HEK293 (cell line): ENCODE measurements around the gene WNT1.

Experiments
- KLF10 ChIP-seq: fragments of 450-650 bp; IDR thresholded peaks from 2 replicates; pipeline ENCODE4 v1.5.1; 2018; ENCODE audit warnings: missing biosample characterization, mild to moderate bottlenecking, missing genetic modification characterization
- KLF16 ChIP-seq: fragments of 450-650 bp; formaldehyde crosslinking; IDR thresholded peaks from 2 replicates; pipeline ENCODE4 v1.5.1; 2017; ENCODE audit warnings: missing biosample characterization, missing genetic modification characterization
- MEIS1 ChIP-seq: sonication (generic); formaldehyde crosslinking; IDR thresholded peaks from 2 replicates; pipeline ENCODE4 v1.8.1; 2022; ENCODE audit warnings: missing genetic modification reagents, mild to moderate bottlenecking, borderline replicate concordance
- SCRT2 ChIP-seq: fragments of 450-650 bp; formaldehyde crosslinking; IDR thresholded peaks from 2 replicates; pipeline ENCODE4 v1.5.1; 2016; ENCODE audit warnings: missing biosample characterization, missing genetic modification characterization
- SETDB1 ChIP-seq: IDR thresholded peaks from one replicate; pipeline ENCODE4 v1.6.1; 2017; ENCODE audit warnings: mild to moderate bottlenecking, low read length, moderate library complexity, mixed read lengths; ENCODE audit not compliant: insufficient read length
- SP7 ChIP-seq: fragments of 450-650 bp; formaldehyde crosslinking; IDR thresholded peaks from 2 replicates; pipeline ENCODE4 v1.5.1; 2016; ENCODE audit warnings: missing biosample characterization, missing genetic modification characterization
- ZIC2 ChIP-seq: fragments of 450-650 bp; formaldehyde crosslinking; IDR thresholded peaks from 2 replicates; pipeline ENCODE4 v1.5.1; 2016; ENCODE audit warnings: missing biosample characterization, missing genetic modification characterization
- ZNF155 ChIP-seq: fragments of 450-650 bp; formaldehyde crosslinking; IDR thresholded peaks from 2 replicates; pipeline ENCODE4 v1.5.1; 2016; ENCODE audit warnings: missing biosample characterization, missing genetic modification characterization
- ZNF157 ChIP-seq: fragments of 450-650 bp; formaldehyde crosslinking; IDR thresholded peaks from 2 replicates; pipeline ENCODE4 v1.5.1; 2016; ENCODE audit warnings: missing biosample characterization, missing genetic modification characterization
- ZNF16 ChIP-seq: fragments of 450-650 bp; formaldehyde crosslinking; IDR thresholded peaks from 2 replicates; pipeline ENCODE4 v1.5.1; 2016; ENCODE audit warnings: low read depth, missing biosample characterization, missing genetic modification characterization
- ZNF174 ChIP-seq: fragments of 450-650 bp; formaldehyde crosslinking; IDR thresholded peaks from 2 replicates; pipeline ENCODE4 v1.5.0; 2017; ENCODE audit warnings: missing biosample characterization, mild to moderate bottlenecking, missing genetic modification characterization
- ZNF221 ChIP-seq: fragments of 450-650 bp; formaldehyde crosslinking; IDR thresholded peaks from 2 replicates; pipeline ENCODE4 v1.5.1; 2017; ENCODE audit warnings: missing biosample characterization, missing genetic modification characterization, borderline replicate concordance
- ZNF24 ChIP-seq: fragments of 450-650 bp; formaldehyde crosslinking; IDR thresholded peaks from 2 replicates; pipeline ENCODE4 v1.5.1; 2016; ENCODE audit warnings: missing biosample characterization, missing genetic modification characterization
- ZNF366 ChIP-seq: fragments of 450-650 bp; formaldehyde crosslinking; conservative IDR thresholded peaks from 2 replicates; pipeline ENCODE4 v1.5.1; 2016; ENCODE audit warnings: missing biosample characterization, missing genetic modification characterization
- ZNF423 ChIP-seq: fragments of 450-650 bp; formaldehyde crosslinking; IDR thresholded peaks from 2 replicates; pipeline ENCODE4 v1.5.1; 2016; ENCODE audit warnings: missing biosample characterization, missing genetic modification characterization
- ZNF558 ChIP-seq: fragments of 450-650 bp; formaldehyde crosslinking; IDR thresholded peaks from 2 replicates; pipeline ENCODE4 v1.5.1; 2016; ENCODE audit warnings: missing biosample characterization, missing genetic modification characterization
- ZNF560 ChIP-seq: fragments of 450-650 bp; formaldehyde crosslinking; IDR thresholded peaks from 2 replicates; pipeline ENCODE4 v1.5.1; 2017; ENCODE audit warnings: missing biosample characterization, missing genetic modification characterization, borderline replicate concordance
- ZNF585B ChIP-seq: fragments of 450-650 bp; formaldehyde crosslinking; IDR thresholded peaks from 2 replicates; pipeline ENCODE4 v1.5.1; 2016; ENCODE audit warnings: missing biosample characterization, missing genetic modification characterization
- ZNF701 ChIP-seq: fragments of 450-650 bp; formaldehyde crosslinking; IDR thresholded peaks from 2 replicates; pipeline ENCODE4 v1.5.1; 2016; ENCODE audit warnings: missing biosample characterization, missing genetic modification characterization
- ZNF791 ChIP-seq: fragments of 450-650 bp; formaldehyde crosslinking; IDR thresholded peaks from 2 replicates; pipeline ENCODE4 v1.5.1; 2016; ENCODE audit warnings: missing biosample characterization, missing genetic modification characterization
- TF ChIP-seq, protein P1 (sequence below): fragments of 450-650 bp; formaldehyde crosslinking; IDR thresholded peaks from 2 replicates; pipeline ENCODE4 v1.5.1; 2017; ENCODE audit warnings: missing biosample characterization, mild to moderate bottlenecking, missing genetic modification characterization, moderate library complexity
- TF ChIP-seq, protein P2 (sequence below): fragments of 450-650 bp; formaldehyde crosslinking; IDR thresholded peaks from 2 replicates; pipeline ENCODE4 v1.5.1; 2016; ENCODE audit warnings: missing biosample characterization, missing genetic modification characterization
- TF ChIP-seq, protein P3 (sequence below): fragments of 450-650 bp; formaldehyde crosslinking; conservative IDR thresholded peaks from 2 replicates; pipeline ENCODE4 v1.5.1; 2016; ENCODE audit warnings: low read depth, missing biosample characterization, missing genetic modification characterization
- TF ChIP-seq, protein P4 (sequence below): fragments of 450-650 bp; formaldehyde crosslinking; IDR thresholded peaks from 2 replicates; pipeline ENCODE4 v1.5.1; 2016; ENCODE audit warnings: missing biosample characterization, missing genetic modification characterization
- TF ChIP-seq, protein P5 (sequence below): fragments of 450-650 bp; formaldehyde crosslinking; IDR thresholded peaks from 2 replicates; pipeline ENCODE4 v1.5.1; 2016; ENCODE audit warnings: missing biosample characterization, missing genetic modification characterization
- TF ChIP-seq, protein P6 (sequence below): fragments of 450-650 bp; formaldehyde crosslinking; IDR thresholded peaks from 2 replicates; pipeline ENCODE4 v1.5.1; 2016; ENCODE audit warnings: missing biosample characterization, missing genetic modification characterization
- TF ChIP-seq, protein P7 (sequence below): fragments of 450-650 bp; formaldehyde crosslinking; IDR thresholded peaks from 2 replicates; pipeline ENCODE4 v1.5.1; 2016; ENCODE audit warnings: missing biosample characterization, missing genetic modification characterization
- TF ChIP-seq, protein P8 (sequence below): sonication (generic); formaldehyde crosslinking; IDR thresholded peaks from 2 replicates; pipeline ENCODE4 v1.8.1; 2022; ENCODE audit warnings: mild to moderate bottlenecking, moderate library complexity, missing genetic modification reagents

Gene WNT1

DNA sequence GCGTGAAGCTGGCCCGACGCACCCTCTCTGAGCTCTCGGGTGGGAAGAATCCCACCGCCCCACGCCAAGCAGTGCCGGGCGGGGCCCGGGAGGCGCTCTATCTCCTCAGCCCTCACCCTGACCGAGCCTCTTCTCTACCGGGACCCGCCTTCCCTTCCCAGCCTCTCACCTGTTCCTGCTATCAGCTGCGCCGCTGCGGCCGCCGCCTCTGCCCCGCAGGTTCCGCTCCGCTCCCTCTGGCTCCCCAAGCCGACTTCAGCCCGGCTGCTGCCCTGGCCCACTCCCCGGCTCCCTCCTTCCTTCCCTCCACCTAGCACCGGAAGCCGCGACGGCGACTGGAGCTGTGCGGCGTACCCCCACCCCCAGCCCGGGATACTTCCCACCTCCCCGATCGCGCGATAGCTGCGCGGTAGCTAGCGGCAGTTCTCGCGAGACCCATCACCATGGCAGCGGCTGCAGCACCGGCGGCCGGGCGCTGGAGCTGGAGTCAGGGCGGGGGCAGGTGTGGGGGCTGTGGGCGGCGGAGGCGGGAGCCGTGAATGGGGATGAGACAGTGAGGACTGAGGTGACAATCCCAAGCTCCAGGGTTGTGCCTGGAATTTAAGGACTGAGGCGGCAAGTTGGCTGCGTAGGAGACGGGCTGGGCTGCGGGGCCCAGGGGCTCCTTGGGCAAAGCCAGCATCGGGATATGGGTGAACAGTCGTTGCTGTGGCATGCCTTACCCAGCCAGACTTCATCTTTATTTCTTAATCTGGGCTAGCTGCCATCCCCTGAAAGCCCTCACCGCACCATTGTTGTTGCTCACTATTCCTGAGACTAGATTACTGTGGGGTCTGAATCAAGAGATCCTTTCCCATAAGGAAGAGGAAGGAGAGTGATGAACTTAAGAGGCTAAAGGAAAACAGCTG lies 20.7 kb upstream of the WNT1 start, which contains the start of gene ARF3 (continued):
- TF ChIP-seq, protein P1, sequence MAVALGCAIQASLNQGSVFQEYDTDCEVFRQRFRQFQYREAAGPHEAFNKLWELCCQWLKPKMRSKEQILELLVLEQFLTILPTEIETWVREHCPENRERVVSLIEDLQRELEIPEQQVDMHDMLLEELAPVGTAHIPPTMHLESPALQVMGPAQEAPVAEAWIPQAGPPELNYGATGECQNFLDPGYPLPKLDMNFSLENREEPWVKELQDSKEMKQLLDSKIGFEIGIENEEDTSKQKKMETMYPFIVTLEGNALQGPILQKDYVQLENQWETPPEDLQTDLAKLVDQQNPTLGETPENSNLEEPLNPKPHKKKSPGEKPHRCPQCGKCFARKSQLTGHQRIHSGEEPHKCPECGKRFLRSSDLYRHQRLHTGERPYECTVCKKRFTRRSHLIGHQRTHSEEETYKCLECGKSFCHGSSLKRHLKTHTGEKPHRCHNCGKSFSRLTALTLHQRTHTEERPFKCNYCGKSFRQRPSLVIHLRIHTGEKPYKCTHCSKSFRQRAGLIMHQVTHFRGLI (tag by site-specific recombination) = no peak
- TF ChIP-seq, protein P2, sequence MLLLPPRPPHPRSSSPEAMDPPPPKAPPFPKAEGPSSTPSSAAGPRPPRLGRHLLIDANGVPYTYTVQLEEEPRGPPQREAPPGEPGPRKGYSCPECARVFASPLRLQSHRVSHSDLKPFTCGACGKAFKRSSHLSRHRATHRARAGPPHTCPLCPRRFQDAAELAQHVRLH (tag by site-specific recombination) = peak; percentile 79
- TF ChIP-seq ZNF423 (tag by site-specific recombination) = no peak
- peak; percentile 98 for TF ChIP-seq ZNF366 (tag by site-specific recombination)
- TF ChIP-seq ZNF157 (tag by site-specific recombination) = no peak
- no peak for TF ChIP-seq ZNF155 (tag by site-specific recombination)
- TF ChIP-seq ZNF221 (tag by site-specific recombination) = no peak
- no peak for TF ChIP-seq MEIS1 (CRISPR knock-in tag)
- TF ChIP-seq, protein P3, sequence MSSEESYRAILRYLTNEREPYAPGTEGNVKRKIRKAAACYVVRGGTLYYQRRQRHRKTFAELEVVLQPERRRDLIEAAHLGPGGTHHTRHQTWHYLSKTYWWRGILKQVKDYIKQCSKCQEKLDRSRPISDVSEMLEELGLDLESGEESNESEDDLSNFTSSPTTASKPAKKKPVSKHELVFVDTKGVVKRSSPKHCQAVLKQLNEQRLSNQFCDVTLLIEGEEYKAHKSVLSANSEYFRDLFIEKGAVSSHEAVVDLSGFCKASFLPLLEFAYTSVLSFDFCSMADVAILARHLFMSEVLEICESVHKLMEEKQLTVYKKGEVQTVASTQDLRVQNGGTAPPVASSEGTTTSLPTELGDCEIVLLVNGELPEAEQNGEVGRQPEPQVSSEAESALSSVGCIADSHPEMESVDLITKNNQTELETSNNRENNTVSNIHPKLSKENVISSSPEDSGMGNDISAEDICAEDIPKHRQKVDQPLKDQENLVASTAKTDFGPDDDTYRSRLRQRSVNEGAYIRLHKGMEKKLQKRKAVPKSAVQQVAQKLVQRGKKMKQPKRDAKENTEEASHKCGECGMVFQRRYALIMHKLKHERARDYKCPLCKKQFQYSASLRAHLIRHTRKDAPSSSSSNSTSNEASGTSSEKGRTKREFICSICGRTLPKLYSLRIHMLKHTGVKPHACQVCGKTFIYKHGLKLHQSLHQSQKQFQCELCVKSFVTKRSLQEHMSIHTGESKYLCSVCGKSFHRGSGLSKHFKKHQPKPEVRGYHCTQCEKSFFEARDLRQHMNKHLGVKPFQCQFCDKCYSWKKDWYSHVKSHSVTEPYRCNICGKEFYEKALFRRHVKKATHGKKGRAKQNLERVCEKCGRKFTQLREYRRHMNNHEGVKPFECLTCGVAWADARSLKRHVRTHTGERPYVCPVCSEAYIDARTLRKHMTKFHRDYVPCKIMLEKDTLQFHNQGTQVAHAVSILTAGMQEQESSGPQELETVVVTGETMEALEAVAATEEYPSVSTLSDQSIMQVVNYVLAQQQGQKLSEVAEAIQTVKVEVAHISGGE (tag by site-specific recombination) = peak; percentile 90
- TF ChIP-seq KLF10 (tag by site-specific recombination) = no peak
- peak; percentile 13; the same call in 1 of the 2 replicates for TF ChIP-seq ZIC2
- no peak for TF ChIP-seq SETDB1
- TF ChIP-seq, protein P4, sequence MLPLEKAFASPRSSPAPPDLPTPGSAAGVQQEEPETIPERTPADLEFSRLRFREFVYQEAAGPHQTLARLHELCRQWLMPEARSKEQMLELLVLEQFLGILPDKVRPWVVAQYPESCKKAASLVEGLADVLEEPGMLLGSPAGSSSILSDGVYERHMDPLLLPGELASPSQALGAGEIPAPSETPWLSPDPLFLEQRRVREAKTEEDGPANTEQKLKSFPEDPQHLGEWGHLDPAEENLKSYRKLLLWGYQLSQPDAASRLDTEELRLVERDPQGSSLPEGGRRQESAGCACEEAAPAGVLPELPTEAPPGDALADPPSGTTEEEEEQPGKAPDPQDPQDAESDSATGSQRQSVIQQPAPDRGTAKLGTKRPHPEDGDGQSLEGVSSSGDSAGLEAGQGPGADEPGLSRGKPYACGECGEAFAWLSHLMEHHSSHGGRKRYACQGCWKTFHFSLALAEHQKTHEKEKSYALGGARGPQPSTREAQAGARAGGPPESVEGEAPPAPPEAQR (tag by site-specific recombination) = no peak
- TF ChIP-seq, protein P5, sequence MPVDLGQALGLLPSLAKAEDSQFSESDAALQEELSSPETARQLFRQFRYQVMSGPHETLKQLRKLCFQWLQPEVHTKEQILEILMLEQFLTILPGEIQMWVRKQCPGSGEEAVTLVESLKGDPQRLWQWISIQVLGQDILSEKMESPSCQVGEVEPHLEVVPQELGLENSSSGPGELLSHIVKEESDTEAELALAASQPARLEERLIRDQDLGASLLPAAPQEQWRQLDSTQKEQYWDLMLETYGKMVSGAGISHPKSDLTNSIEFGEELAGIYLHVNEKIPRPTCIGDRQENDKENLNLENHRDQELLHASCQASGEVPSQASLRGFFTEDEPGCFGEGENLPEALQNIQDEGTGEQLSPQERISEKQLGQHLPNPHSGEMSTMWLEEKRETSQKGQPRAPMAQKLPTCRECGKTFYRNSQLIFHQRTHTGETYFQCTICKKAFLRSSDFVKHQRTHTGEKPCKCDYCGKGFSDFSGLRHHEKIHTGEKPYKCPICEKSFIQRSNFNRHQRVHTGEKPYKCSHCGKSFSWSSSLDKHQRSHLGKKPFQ (tag by site-specific recombination) = no peak; the same call in none of the 2 replicates
- TF ChIP-seq ZNF16 (tag by site-specific recombination) = no peak
- TF ChIP-seq ZNF791 (tag by site-specific recombination) = no peak
- TF ChIP-seq, protein P6, sequence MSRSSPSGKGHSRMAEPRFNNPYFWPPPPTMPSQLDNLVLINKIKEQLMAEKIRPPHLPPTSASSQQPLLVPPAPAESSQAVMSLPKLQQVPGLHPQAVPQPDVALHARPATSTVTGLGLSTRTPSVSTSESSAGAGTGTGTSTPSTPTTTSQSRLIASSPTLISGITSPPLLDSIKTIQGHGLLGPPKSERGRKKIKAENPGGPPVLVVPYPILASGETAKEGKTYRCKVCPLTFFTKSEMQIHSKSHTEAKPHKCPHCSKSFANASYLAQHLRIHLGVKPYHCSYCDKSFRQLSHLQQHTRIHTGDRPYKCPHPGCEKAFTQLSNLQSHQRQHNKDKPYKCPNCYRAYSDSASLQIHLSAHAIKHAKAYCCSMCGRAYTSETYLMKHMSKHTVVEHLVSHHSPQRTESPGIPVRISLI (tag by site-specific recombination) = no peak
- peak; percentile 71 for TF ChIP-seq SCRT2 (tag by site-specific recombination)
- TF ChIP-seq SP7 (tag by site-specific recombination) = peak; percentile 60
- no peak for TF ChIP-seq ZNF558 (tag by site-specific recombination)
- no peak for TF ChIP-seq ZNF585B (tag by site-specific recombination)
- TF ChIP-seq, protein P7, sequence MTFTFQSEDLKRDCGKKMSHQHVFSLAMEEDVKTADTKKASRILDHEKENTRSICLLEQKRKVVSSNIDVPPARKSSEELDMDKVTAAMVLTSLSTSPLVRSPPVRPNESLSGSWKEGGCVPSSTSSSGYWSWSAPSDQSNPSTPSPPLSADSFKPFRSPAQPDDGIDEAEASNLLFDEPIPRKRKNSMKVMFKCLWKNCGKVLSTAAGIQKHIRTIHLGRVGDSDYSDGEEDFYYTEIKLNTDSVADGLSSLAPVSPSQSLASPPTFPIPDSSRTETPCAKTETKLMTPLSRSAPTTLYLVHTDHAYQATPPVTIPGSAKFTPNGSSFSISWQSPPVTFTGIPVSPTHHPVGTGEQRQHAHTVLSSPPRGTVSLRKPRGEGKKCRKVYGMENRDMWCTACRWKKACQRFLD = peak; percentile 16; the same call in 1 of the 2 replicates
- TF ChIP-seq ZNF24 (tag by site-specific recombination) = no peak
- peak; percentile 98 for TF ChIP-seq KLF16 (tag by site-specific recombination)
- TF ChIP-seq ZNF174 = no peak
- TF ChIP-seq ZNF560 = no peak
- no peak for TF ChIP-seq ZNF701 (tag by site-specific recombination)
- TF ChIP-seq, protein P8, sequence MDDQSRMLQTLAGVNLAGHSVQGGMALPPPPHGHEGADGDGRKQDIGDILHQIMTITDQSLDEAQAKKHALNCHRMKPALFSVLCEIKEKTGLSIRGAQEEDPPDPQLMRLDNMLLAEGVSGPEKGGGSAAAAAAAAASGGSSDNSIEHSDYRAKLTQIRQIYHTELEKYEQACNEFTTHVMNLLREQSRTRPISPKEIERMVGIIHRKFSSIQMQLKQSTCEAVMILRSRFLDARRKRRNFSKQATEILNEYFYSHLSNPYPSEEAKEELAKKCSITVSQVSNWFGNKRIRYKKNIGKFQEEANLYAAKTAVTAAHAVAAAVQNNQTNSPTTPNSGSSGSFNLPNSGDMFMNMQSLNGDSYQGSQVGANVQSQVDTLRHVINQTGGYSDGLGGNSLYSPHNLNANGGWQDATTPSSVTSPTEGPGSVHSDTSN (CRISPR knock-in tag) = no peak; the same call in 1 of the 2 replicates
